K562 (cell line): ENCODE data around the gene HEY2. TPM values are rescaled to one million over a fixed set of nuclear protein-coding genes. Genes with fewer than 3 reads are reported as not detected.

Experiments
- ATF7 ChIP-seq: fragments of 450-650 bp; IDR thresholded peaks from 2 replicates; pipeline ENCODE4 v1.7.1; 2014; ENCODE audit warnings: mild to moderate bottlenecking, moderate library complexity
- CBFB ChIP-seq: sonication (generic); formaldehyde crosslinking; IDR thresholded peaks from 2 replicates; pipeline ENCODE4 v1.4.0; 2020; ENCODE audit warnings: mild to moderate bottlenecking, missing genetic modification reagents
- CBX8 ChIP-seq: fragments of 200-600 bp; sonication (generic); IDR thresholded peaks from 2 replicates; pipeline ENCODE4 v1.6.1; 2012; ENCODE audit warnings: borderline replicate concordance, mixed run types, low read depth, mild to moderate bottlenecking, moderate library complexity, mixed read lengths, low read length, control low read depth, inconsistent platforms; ENCODE audit not compliant: poor library complexity, severe bottlenecking; ENCODE audit errors: extremely low read depth
- EHMT2 ChIP-seq: fragments of 450-650 bp; IDR thresholded peaks from 2 replicates; pipeline ENCODE4 v1.6.1; 2018; ENCODE audit warnings: antibody characterized with exemption
- EZH2 ChIP-seq: IDR thresholded peaks from 2 replicates; pipeline ENCODE4 v1.6.1; 2012; ENCODE audit warnings: low read depth, mild to moderate bottlenecking, inconsistent platforms, low read length, borderline replicate concordance
- GATAD2B ChIP-seq: fragments of 450-650 bp; IDR thresholded peaks from 2 replicates; pipeline ENCODE4 v1.6.1; 2017; ENCODE audit warnings: mild to moderate bottlenecking, borderline replicate concordance
- HDAC2 ChIP-seq: fragments of 450-650 bp; IDR thresholded peaks from 2 replicates; pipeline ENCODE4 v1.6.1; 2016; ENCODE audit warnings: mild to moderate bottlenecking
- HMG20B ChIP-seq: fragments of 250-450 bp; sonication (Bioruptor Pico); IDR thresholded peaks from 2 replicates; pipeline ENCODE4 v1.5.0; 2021; ENCODE audit warnings: mild to moderate bottlenecking
- KLF13 ChIP-seq: fragments of 450-650 bp; IDR thresholded peaks from 2 replicates; pipeline ENCODE4 v1.6.1; 2016; ENCODE audit warnings: missing genetic modification characterization, low read depth, mild to moderate bottlenecking, missing compliant biosample characterization, moderate library complexity, borderline replicate concordance
- MITF ChIP-seq: IDR thresholded peaks from 2 replicates; pipeline ENCODE4 v1.6.1; 2014; ENCODE audit warnings: antibody characterized with exemption
- MYBL2 ChIP-seq, 2 experiments: fragments of 450-650 bp in 1 of 2; sonication (generic) in 1 of 2; formaldehyde crosslinking in 1 of 2; IDR thresholded peaks; 2 replicates each; pipeline versions ENCODE4 v1.6.1 to v1.8.1; 2017 to 2022; ENCODE audit warnings: borderline replicate concordance in 1 of 2, inconsistent platforms in 1 of 2, low read depth in 1 of 2, mild to moderate bottlenecking in 1 of 2, missing genetic modification reagents in 1 of 2, moderate library complexity in 1 of 2
- NCOA1 ChIP-seq: fragments of 450-650 bp; IDR thresholded peaks from 2 replicates; pipeline ENCODE4 v1.6.1; 2016; ENCODE audit warnings: low read depth
- OTX1 ChIP-seq: fragments of 450-650 bp; formaldehyde crosslinking; IDR thresholded peaks from 2 replicates; pipeline ENCODE4 v1.4.0; 2022; ENCODE audit warnings: mild to moderate bottlenecking
- PURB ChIP-seq: sonication (generic); formaldehyde crosslinking; IDR thresholded peaks from 2 replicates; pipeline ENCODE4 v1.9.0; 2021; ENCODE audit warnings: low read depth, mild to moderate bottlenecking, missing genetic modification reagents
- SETDB1 ChIP-seq: IDR thresholded peaks from one replicate; pipeline ENCODE4 v1.6.1; 2012; ENCODE audit warnings: low read length, control low read depth, inconsistent platforms
- SMAD1 ChIP-seq: fragments of 150-350 bp; IDR thresholded peaks from 2 replicates; pipeline ENCODE4 v1.6.1; 2014; ENCODE audit warnings: low read length, low read depth; ENCODE audit not compliant: partially characterized antibody
- SPI1 ChIP-seq: IDR thresholded peaks from 2 replicates; pipeline ENCODE4 v1.6.1; 2011; ENCODE audit warnings: low read depth, low read length, control low read depth, borderline replicate concordance
- SRSF1 ChIP-seq: fragments of 200-400 bp; formaldehyde crosslinking; IDR thresholded peaks from 2 replicates; pipeline ENCODE4 v1.6.1; 2017; ENCODE audit warnings: mild to moderate bottlenecking, low read depth, low read length, moderate library complexity
- TBP ChIP-seq: optimal IDR thresholded peaks from 2 replicates; pipeline ENCODE3; 2011; ENCODE audit warnings: low read depth, low read length, improper control_type of control experiment
- TCF7 ChIP-seq: sonication (generic); IDR thresholded peaks from 2 replicates; pipeline ENCODE4 v1.6.1; 2016; ENCODE audit warnings: antibody characterized with exemption, borderline replicate concordance
- TGIF2 ChIP-seq: sonication (generic); formaldehyde crosslinking; IDR thresholded peaks from 2 replicates; pipeline ENCODE4 v1.8.1; 2022; ENCODE audit warnings: mild to moderate bottlenecking, missing genetic modification reagents, moderate library complexity
- TOE1 ChIP-seq, 2 experiments: fragments of 450-650 bp in 1 of 2; sonication (generic) in 1 of 2; formaldehyde crosslinking in 1 of 2; IDR thresholded peaks; 2 replicates each; pipeline versions ENCODE4 v1.7.1 to v1.8.0; 2016 to 2022; ENCODE audit warnings: borderline replicate concordance in 2 of 2, mild to moderate bottlenecking in 2 of 2, antibody characterized with exemption in 1 of 2, inconsistent platforms in 1 of 2, low read depth in 1 of 2, missing genetic modification reagents in 1 of 2, moderate library complexity in 1 of 2
- ZNF197 ChIP-seq: fragments of 200-800 bp; sonication (Bioruptor generic); IDR thresholded peaks from 2 replicates; pipeline ENCODE4 v1.6.1; 2016; ENCODE audit warnings: low read depth, missing genetic modification characterization, missing compliant biosample characterization
- ZNF280B ChIP-seq: fragments of 250-450 bp; sonication (Bioruptor Pico); IDR thresholded peaks from 2 replicates; pipeline ENCODE4 v1.5.1; 2021; ENCODE audit warnings: mild to moderate bottlenecking
- ZNF668 ChIP-seq: fragments of 250-450 bp; sonication (Bioruptor Pico); IDR thresholded peaks from 2 replicates; pipeline ENCODE4 v1.8.0; 2022; ENCODE audit warnings: mild to moderate bottlenecking, inconsistent platforms
- ZNF696 ChIP-seq: fragments of 250-450 bp; sonication (Bioruptor Pico); conservative IDR thresholded peaks from 2 replicates; pipeline ENCODE4 v1.4.0; 2020; ENCODE audit warnings: mild to moderate bottlenecking, moderate library complexity
- polyA plus RNA-seq, 8 experiments: library from polyadenylated mRNA; depleted of rRNA in 4 of 8; stranded (reverse) in 5 of 8; unstranded in 3 of 8; fragments of >200 nt; fragmentation: Nextera tagmentation in 2 of 8; fragmentation: Illumina TruSeq in 1 of 8; extraction: Ambion mirVana in 2 of 8; extraction: Trizol in 1 of 8; gene quantifications; 2 replicates each; pipeline versions ENCODE4 v1.2.1 to v1.2.3, GENCODE V29; 2011 to 2014; ENCODE audit warnings: inconsistent platforms in 1 of 8, missing spikeins in 1 of 8
- total RNA-seq, 7 experiments: library from RNA; depleted of rRNA in 6 of 7; stranded (reverse); fragments of >200 nt in 6 of 7; fragmentation: Illumina TruSeq in 2 of 7; extraction: Trizol in 2 of 7; gene quantifications; 2 replicates each; pipeline versions ENCODE4 v1.2.1 to v1.2.3, GENCODE V29; 2011 to 2021; ENCODE audit warnings: low replicate concordance in 1 of 7

HEY2 gene
- total and polyA plus RNA-seq, 9 of the 15 experiments (the other 6 are each of a cell fraction or from before 2014, with no cell fraction given) = 0.03 to 0.07 (median 0.06) TPM; not detected in 5

GRCh38 chr6:125780540-125781313 lies 31.3 kb downstream of the HEY2 start (continued):
- TF ChIP-seq CBX8 = no peak
- TF ChIP-seq MYBL2 (IDR thresholded peaks at IDR 0.05; ENCODE audit: low read depth) = peak; percentile 76
- no peak for TF ChIP-seq MYBL2 (CRISPR knock-in tag; IDR thresholded peaks at IDR 0.05; ENCODE audit: borderline replicate concordance)
- TF ChIP-seq KLF13 (tag) = 0 out of 2 replicates have a peak, but pooled peaks have one; percentile 44
- TF ChIP-seq OTX1 (CRISPR knock-in tag) = no peak; the same call in 1 of the 2 replicates
- no peak for TF ChIP-seq HDAC2
- no peak for TF ChIP-seq TGIF2 (CRISPR knock-in tag)
- TF ChIP-seq EHMT2 = no peak
- TF ChIP-seq PURB (CRISPR knock-in tag) = no peak
- TF ChIP-seq SRSF1 = no peak
- no peak for TF ChIP-seq EZH2
- TF ChIP-seq SPI1 = no peak
- no peak for TF ChIP-seq NCOA1
- no peak for TF ChIP-seq TOE1 (IDR thresholded peaks at IDR 0.05; ENCODE audit: borderline replicate concordance)
- TF ChIP-seq TOE1 (CRISPR knock-in tag; IDR thresholded peaks at IDR 0.05; ENCODE audit: borderline replicate concordance, low read depth) = peak; percentile 91
- no peak for TF ChIP-seq ZNF280B (CRISPR knock-in tag)
- no peak for TF ChIP-seq CBFB
- no peak for TF ChIP-seq SETDB1
- peak; percentile 90 for TF ChIP-seq TBP
- TF ChIP-seq HMG20B (CRISPR knock-in tag) = peak; percentile 72; the same call in 1 of the 2 replicates
- TF ChIP-seq MITF = no peak
- TF ChIP-seq ZNF668 (CRISPR knock-in tag) = no peak
- TF ChIP-seq ZNF197 (CRISPR knock-in tag) = no peak
- TF ChIP-seq ZNF696 (CRISPR knock-in tag) = no peak
- 0 out of 2 replicates have a peak, but pooled peaks have one; percentile 16 for TF ChIP-seq GATAD2B
- TF ChIP-seq TCF7 = no peak
- no peak for TF ChIP-seq SMAD1
- TF ChIP-seq ATF7 = peak; percentile 94
